GM23338 (cell line): ENCODE results near the gene GRID1. TPM values are rescaled to one million over a fixed set of nuclear protein-coding genes. Genes with fewer than 3 reads are reported as not detected.

Experiments used
- ATAC-seq: fragments of 200-7000 bp; cut with Tn5 transposase; 3 replicates; pipeline ENCODE4 v1.9.1; 2020
- DNase-seq: peaks from one replicate; pipeline ENCODE4 v3.0.0-alpha.2; 2015; ENCODE audit warnings: low spot score
- H2AFZ ChIP-seq: fragments of 200-600 bp; sonication (generic); 2 replicates; pipeline ENCODE4 v1.8.0; 2016; ENCODE audit warnings: antibody characterized with exemption, mild to moderate bottlenecking, moderate library complexity
- H3F3A ChIP-seq: fragments of 200-600 bp; sonication (generic); replicated peaks from 2 replicates; pipeline ENCODE4 v1.8.0; 2017; ENCODE audit warnings: antibody characterized with exemption, mixed run types, low read depth
- H3K27ac ChIP-seq: fragments of 200-600 bp; sonication (generic); 2 replicates; pipeline ENCODE4 v1.6.1; 2016; ENCODE audit warnings: low read depth
- H3K27me3 ChIP-seq: fragments of 200-600 bp; sonication (generic); 2 replicates; pipeline ENCODE4 v1.8.0; 2016; ENCODE audit warnings: mild to moderate bottlenecking, mixed run types, moderate library complexity; ENCODE audit not compliant: insufficient read depth
- H3K36me3 ChIP-seq: fragments of 200-600 bp; sonication (generic); 2 replicates; pipeline ENCODE4 v1.8.0; 2016; ENCODE audit warnings: mild to moderate bottlenecking; ENCODE audit not compliant: insufficient read depth
- H3K4me1 ChIP-seq: fragments of 200-600 bp; sonication (generic); 2 replicates; pipeline ENCODE4 v1.8.0; 2016; ENCODE audit warnings: mild to moderate bottlenecking, moderate library complexity; ENCODE audit not compliant: insufficient read depth
- H3K4me2 ChIP-seq: fragments of 200-600 bp; sonication (generic); 2 replicates; pipeline ENCODE4 v1.7.1; 2017; ENCODE audit warnings: mixed run types
- H3K4me3 ChIP-seq: fragments of 200-600 bp; sonication (generic); 2 replicates; pipeline ENCODE4 v1.6.1; 2016; ENCODE audit warnings: mixed run types
- H3K79me2 ChIP-seq: fragments of 200-600 bp; sonication (generic); replicated peaks from 2 replicates; pipeline ENCODE4 v1.8.0; 2017; ENCODE audit warnings: mild to moderate bottlenecking; ENCODE audit not compliant: insufficient read depth
- H3K9me2 ChIP-seq: fragments of 200-600 bp; sonication (generic); 2 replicates; pipeline ENCODE4 v1.8.0; 2017; ENCODE audit not compliant: insufficient read depth
- H4K20me1 ChIP-seq: fragments of 200-600 bp; sonication (generic); replicated peaks from 2 replicates; pipeline ENCODE4 v1.8.0; 2017; ENCODE audit warnings: mild to moderate bottlenecking; ENCODE audit not compliant: insufficient read depth
- H3K27ac Mint-ChIP-seq: 2 replicates; pipeline ENCODE4 v1.8.0; 2020; ENCODE audit warnings: inconsistent platforms, mild to moderate bottlenecking, moderate library complexity, mixed read lengths
- H3K27me3 Mint-ChIP-seq: 3 replicates; pipeline ENCODE4 v1.8.0; 2022; ENCODE audit warnings: low read depth, mild to moderate bottlenecking, moderate library complexity, mixed read lengths, inconsistent platforms; ENCODE audit not compliant: insufficient read depth, poor library complexity
- H3K36me3 Mint-ChIP-seq: 3 replicates; pipeline ENCODE4 v1.8.0; 2021; ENCODE audit warnings: low read depth, mild to moderate bottlenecking, inconsistent platforms, moderate library complexity, mixed read lengths
- H3K4me1 Mint-ChIP-seq: 3 replicates; pipeline ENCODE4 v1.8.0; 2020; ENCODE audit warnings: mild to moderate bottlenecking, inconsistent platforms, mixed read lengths
- H3K4me3 Mint-ChIP-seq: 3 replicates; pipeline ENCODE4 v1.8.0; 2021; ENCODE audit warnings: moderate library complexity, mild to moderate bottlenecking, inconsistent platforms, mixed read lengths
- H3K9me3 Mint-ChIP-seq: 3 replicates; pipeline ENCODE4 v1.8.0; 2020; ENCODE audit warnings: moderate library complexity, mild to moderate bottlenecking, inconsistent platforms, mixed read lengths
- CREB1 ChIP-seq: fragments of 250-450 bp; sonication (Bioruptor Pico); IDR thresholded peaks from 2 replicates; pipeline ENCODE4 v1.5.0; 2020; ENCODE audit warnings: low read depth, mild to moderate bottlenecking, moderate library complexity
- JUNB ChIP-seq: IDR thresholded peaks from one replicate; pipeline ENCODE4 v1.6.1; 2016; ENCODE audit warnings: antibody characterized with exemption; ENCODE audit not compliant: unreplicated experiment
- NANOG ChIP-seq: IDR thresholded peaks from 2 replicates; pipeline ENCODE4 v1.6.1; 2016; ENCODE audit warnings: antibody characterized with exemption, borderline replicate concordance
- POLR2AphosphoS5 ChIP-seq: IDR thresholded peaks from 2 replicates; pipeline ENCODE4 v1.6.1; 2016; ENCODE audit warnings: antibody characterized with exemption, low read depth
- STAT1 ChIP-seq: IDR thresholded peaks from one replicate; pipeline ENCODE4 v1.6.1; 2016; ENCODE audit warnings: antibody characterized with exemption; ENCODE audit not compliant: unreplicated experiment
- polyA plus RNA-seq: library from polyadenylated mRNA; unstranded; fragments of >200 nt; fragmentation: Nextera tagmentation; extraction: Ambion mirVana; gene quantifications from 2 replicates; pipeline ENCODE4 v1.2.1, GENCODE V29; 2016
- total RNA-seq: library from RNA; depleted of rRNA; stranded (reverse); fragments of >200 nt; shearing (Covaris generic); gene quantifications from 2 replicates; pipeline ENCODE4 v1.2.3, GENCODE V29; 2014
- TF ChIP-seq, protein P1 (sequence below): IDR thresholded peaks from one replicate; pipeline ENCODE4 v1.6.1; 2018; ENCODE audit warnings: antibody characterized with exemption; ENCODE audit not compliant: unreplicated experiment
- TF ChIP-seq, protein P2 (sequence below), 2 experiments: fragments of 200-600 bp in 1 of 2; sonication (generic) in 1 of 2; conservative IDR thresholded peaks; 2 replicates each; pipeline versions ENCODE4 v1.5.1 to v1.6.1; 2016 to 2017; ENCODE audit warnings: antibody characterized with exemption in 2 of 2, low read depth in 2 of 2, mild to moderate bottlenecking in 2 of 2, moderate library complexity in 1 of 2

The GRID1 gene
- total and polyA plus RNA-seq, 2 experiments from 2014 or later: 0.14 to 0.15 TPM

DNA sequence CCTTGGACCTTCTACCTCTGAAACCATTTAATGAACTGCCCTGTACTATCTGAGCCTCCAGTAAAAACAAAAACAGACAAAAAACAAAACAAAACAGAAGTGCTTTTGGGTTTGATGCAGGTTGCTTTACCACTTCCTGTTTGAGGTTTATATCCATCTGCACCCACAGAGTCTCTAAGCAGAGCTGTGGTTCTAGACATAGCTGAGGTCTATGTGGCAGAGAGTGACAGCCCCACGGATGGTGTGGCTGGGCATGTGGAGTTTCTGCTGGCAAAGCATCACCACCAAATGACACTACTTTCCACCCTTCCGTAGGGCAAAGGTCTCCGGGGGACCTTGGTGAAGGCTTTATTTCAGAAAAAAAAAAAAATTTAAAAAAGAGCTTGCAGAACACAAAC is 754.2 kb downstream of the GRID1 start:
- Histone ChIP-seq H3K36me3 (no peaks in the 10 kb centered on the region), H3K79me2 (no peaks in the 10 kb centered on the region), H3K27me3 (no peaks in the 10 kb centered on the region), H2AFZ (no peak overlapping the region), H3K4me2 (no peak overlapping the region), H3F3A (no peaks in the 10 kb centered on the region), H3K4me3 (no peak overlapping the region), H3K9me2 (no peaks in the 10 kb centered on the region), H3K4me1 (no peaks in the 10 kb centered on the region), H4K20me1 (no peaks in the 10 kb centered on the region), H3K27ac (no peak overlapping the region)
- H3K4me3 Mint-ChIP-seq: no peak overlapping the region
- no peaks in the 10 kb centered on the region for H3K4me1 Mint-ChIP-seq
- TF ChIP-seq NANOG (no peak), JUNB (no peak), POLR2AphosphoS5 (no peak)
- TF ChIP-seq, protein P1, sequence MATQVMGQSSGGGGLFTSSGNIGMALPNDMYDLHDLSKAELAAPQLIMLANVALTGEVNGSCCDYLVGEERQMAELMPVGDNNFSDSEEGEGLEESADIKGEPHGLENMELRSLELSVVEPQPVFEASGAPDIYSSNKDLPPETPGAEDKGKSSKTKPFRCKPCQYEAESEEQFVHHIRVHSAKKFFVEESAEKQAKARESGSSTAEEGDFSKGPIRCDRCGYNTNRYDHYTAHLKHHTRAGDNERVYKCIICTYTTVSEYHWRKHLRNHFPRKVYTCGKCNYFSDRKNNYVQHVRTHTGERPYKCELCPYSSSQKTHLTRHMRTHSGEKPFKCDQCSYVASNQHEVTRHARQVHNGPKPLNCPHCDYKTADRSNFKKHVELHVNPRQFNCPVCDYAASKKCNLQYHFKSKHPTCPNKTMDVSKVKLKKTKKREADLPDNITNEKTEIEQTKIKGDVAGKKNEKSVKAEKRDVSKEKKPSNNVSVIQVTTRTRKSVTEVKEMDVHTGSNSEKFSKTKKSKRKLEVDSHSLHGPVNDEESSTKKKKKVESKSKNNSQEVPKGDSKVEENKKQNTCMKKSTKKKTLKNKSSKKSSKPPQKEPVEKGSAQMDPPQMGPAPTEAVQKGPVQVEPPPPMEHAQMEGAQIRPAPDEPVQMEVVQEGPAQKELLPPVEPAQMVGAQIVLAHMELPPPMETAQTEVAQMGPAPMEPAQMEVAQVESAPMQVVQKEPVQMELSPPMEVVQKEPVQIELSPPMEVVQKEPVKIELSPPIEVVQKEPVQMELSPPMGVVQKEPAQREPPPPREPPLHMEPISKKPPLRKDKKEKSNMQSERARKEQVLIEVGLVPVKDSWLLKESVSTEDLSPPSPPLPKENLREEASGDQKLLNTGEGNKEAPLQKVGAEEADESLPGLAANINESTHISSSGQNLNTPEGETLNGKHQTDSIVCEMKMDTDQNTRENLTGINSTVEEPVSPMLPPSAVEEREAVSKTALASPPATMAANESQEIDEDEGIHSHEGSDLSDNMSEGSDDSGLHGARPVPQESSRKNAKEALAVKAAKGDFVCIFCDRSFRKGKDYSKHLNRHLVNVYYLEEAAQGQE: no peak
- TF ChIP-seq, protein P2, sequence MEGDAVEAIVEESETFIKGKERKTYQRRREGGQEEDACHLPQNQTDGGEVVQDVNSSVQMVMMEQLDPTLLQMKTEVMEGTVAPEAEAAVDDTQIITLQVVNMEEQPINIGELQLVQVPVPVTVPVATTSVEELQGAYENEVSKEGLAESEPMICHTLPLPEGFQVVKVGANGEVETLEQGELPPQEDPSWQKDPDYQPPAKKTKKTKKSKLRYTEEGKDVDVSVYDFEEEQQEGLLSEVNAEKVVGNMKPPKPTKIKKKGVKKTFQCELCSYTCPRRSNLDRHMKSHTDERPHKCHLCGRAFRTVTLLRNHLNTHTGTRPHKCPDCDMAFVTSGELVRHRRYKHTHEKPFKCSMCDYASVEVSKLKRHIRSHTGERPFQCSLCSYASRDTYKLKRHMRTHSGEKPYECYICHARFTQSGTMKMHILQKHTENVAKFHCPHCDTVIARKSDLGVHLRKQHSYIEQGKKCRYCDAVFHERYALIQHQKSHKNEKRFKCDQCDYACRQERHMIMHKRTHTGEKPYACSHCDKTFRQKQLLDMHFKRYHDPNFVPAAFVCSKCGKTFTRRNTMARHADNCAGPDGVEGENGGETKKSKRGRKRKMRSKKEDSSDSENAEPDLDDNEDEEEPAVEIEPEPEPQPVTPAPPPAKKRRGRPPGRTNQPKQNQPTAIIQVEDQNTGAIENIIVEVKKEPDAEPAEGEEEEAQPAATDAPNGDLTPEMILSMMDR (conservative IDR thresholded peaks at IDR 0.05; ENCODE audit: low read depth in 2 of 2): no peak
- DNase-seq (no peak), ATAC-seq (no peak)
- peaks cover 90% of the 10 kb centered on the region for H3K9me3 Mint-ChIP-seq
- peaks cover 12% of the 10 kb centered on the region; the same call in 2 of the 3 replicates for H3K36me3 Mint-ChIP-seq
- peaks cover 7% of the 10 kb centered on the region for H3K27me3 Mint-ChIP-seq
- H3K27ac Mint-ChIP-seq: no peak overlapping the region

- Mint-ChIP-seq H3K27me3 (peaks cover 7% of the 10 kb centered on the region), H3K4me1 (no peaks in the 10 kb centered on the region), H3K27ac (no peak overlapping the region), H3K36me3 (peaks cover 12% of the 10 kb centered on the region; the same call in 2 of the 3 replicates), H3K4me3 (no peak overlapping the region), H3K9me3 (peaks cover 90% of the 10 kb centered on the region)
- ATAC-seq: no peak
- Histone ChIP-seq H3K9me2 (no peaks in the 10 kb centered on the region), H3K4me3 (no peak overlapping the region), H4K20me1 (no peaks in the 10 kb centered on the region), H3K36me3 (no peaks in the 10 kb centered on the region), H3K4me2 (no peak overlapping the region), H3K79me2 (no peaks in the 10 kb centered on the region), H3K27ac (no peak overlapping the region), H3K27me3 (no peaks in the 10 kb centered on the region), H3K4me1 (no peaks in the 10 kb centered on the region), H3F3A (no peaks in the 10 kb centered on the region), H2AFZ (no peak overlapping the region)
- no peak for DNase-seq
- TF ChIP-seq CREB1 (CRISPR knock-in tag) (no peak), STAT1 (no peak)
Measured at GRCh38 chr10:85611746-85612377, 754.7 kb downstream of the GRID1 start.
